Fibroblast of lung (primary cell): ENCODE data around the gene TBP.

ENCODE experiments used
- CTCF ChIP-seq, 2 donors: IDR thresholded peaks in 1 of 2; conservative IDR thresholded peaks in 1 of 2; 1 replicate in 1 of 2; 2 replicates in 1 of 2; pipeline ENCODE4 v1.5.1; 2011 to 2012; ENCODE audit warnings: low read length in 2 of 2, control low read depth in 1 of 2, inconsistent platforms in 1 of 2, low read depth in 1 of 2, mild to moderate bottlenecking in 1 of 2
- EZH2 ChIP-seq: IDR thresholded peaks from 2 replicates; pipeline ENCODE4 v1.5.1; 2012; ENCODE audit warnings: low read length, control low read depth, mild to moderate bottlenecking; ENCODE audit errors: missing control alignments

DNA sequence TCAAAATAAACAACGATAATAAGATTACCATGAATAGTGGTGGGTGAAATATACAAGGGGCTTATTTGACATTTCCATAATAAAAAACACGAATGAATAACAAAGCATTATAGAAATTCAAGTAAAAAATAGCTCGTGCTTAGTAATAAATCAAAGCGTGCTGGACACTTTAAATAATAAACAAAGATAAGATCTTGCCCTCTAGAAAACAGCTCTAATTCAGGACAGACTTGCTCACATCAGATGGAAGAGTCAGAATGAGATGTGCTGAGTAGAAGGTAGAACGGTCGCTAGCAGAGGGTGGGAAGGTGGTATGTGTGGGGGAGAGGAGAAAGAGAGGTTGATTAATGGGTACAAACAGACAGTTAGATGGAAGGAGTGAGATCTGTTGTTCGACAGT lies 28.4 kb upstream of the TBP start:
- no peak for TF ChIP-seq EZH2
- no peak for TF ChIP-seq CTCF (conservative IDR thresholded peaks at IDR 0.05 in 1 of 2, IDR thresholded peaks at IDR 0.05 in 1 of 2; ENCODE audit: low read depth in 1 of 2, low read length in 2 of 2)
